Measurements from ENCODE around the gene PPP1R15A.

- no peak for TF ChIP-seq CTCF (IDR thresholded peaks at IDR 0.05)
- TF ChIP-seq POLR2A (IDR thresholded peaks at IDR 0.05) = no peak
Observed at GRCh38 chr19:48900477-48901406, 28.5 kb downstream of the PPP1R15A start.

Data from right lobe of liver (tissue), 4 donors.